ENCODE measurements around the gene MARCHF7. TPM values are rescaled to one million over a fixed set of nuclear protein-coding genes. Genes with fewer than 3 reads are reported as not detected.

The MARCHF7 gene
- total and polyA plus RNA-seq, 2 of the 13 experiments (the other 11 are each of a cell fraction or from before 2014, with no cell fraction given), result 32.8 to 88.5 TPM

DNA sequence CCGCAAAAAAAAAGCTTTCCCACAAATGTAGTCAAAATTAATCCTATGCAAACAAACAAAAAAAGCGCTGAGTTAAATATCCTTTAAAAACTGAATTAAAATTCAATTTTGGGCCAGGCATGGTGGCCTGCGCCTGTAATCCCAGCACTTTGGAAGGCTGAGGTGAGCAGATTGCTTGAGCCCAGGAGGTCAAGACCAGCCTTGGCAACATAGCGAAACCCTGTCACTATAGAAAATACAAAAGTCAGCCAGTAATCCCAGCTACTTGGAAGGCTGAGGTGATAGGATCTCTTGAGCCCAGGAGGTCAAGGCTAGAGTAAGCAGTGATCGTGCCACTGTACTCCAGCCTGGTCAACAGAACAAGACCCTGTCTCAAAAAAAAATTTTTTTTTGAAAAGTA lies 8.8 kb upstream of the MARCHF7 start (continued):
- TF ChIP-seq ZNF317 (CRISPR knock-in tag; IDR thresholded peaks at IDR 0.05) (no peak), GTF2F1 (IDR thresholded peaks at IDR 0.05; ENCODE audit: low read length) (no peak), NKX3-1 (CRISPR knock-in tag; IDR thresholded peaks at IDR 0.05) (no peak), ZNF546 (CRISPR knock-in tag; conservative IDR thresholded peaks at IDR 0.05) (no peak), ZNF7 (CRISPR knock-in tag; IDR thresholded peaks at IDR 0.05) (no peak), RBM22 (optimal IDR thresholded peaks at IDR 0.05; ENCODE audit: low read length) (no peak), SP5 (CRISPR knock-in tag; IDR thresholded peaks at IDR 0.05; ENCODE audit: borderline replicate concordance, low read depth) (no peak), ZNF768 (CRISPR knock-in tag; IDR thresholded peaks at IDR 0.05) (no peak), ARNT (IDR thresholded peaks at IDR 0.05) (no peak)
- TF ChIP-seq, protein P1, sequence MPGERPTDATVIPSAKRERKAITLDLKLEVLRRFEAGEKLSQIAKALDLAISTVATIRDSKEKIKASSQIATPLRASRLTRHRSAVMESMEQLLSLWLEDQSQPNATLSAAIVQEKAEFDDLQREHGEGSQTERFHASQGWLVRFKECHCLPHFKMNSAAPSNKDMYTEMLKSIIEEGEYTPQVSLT (CRISPR knock-in tag; IDR thresholded peaks at IDR 0.05; ENCODE audit: borderline replicate concordance, low read depth), result no peak
- TF ChIP-seq, protein P2, sequence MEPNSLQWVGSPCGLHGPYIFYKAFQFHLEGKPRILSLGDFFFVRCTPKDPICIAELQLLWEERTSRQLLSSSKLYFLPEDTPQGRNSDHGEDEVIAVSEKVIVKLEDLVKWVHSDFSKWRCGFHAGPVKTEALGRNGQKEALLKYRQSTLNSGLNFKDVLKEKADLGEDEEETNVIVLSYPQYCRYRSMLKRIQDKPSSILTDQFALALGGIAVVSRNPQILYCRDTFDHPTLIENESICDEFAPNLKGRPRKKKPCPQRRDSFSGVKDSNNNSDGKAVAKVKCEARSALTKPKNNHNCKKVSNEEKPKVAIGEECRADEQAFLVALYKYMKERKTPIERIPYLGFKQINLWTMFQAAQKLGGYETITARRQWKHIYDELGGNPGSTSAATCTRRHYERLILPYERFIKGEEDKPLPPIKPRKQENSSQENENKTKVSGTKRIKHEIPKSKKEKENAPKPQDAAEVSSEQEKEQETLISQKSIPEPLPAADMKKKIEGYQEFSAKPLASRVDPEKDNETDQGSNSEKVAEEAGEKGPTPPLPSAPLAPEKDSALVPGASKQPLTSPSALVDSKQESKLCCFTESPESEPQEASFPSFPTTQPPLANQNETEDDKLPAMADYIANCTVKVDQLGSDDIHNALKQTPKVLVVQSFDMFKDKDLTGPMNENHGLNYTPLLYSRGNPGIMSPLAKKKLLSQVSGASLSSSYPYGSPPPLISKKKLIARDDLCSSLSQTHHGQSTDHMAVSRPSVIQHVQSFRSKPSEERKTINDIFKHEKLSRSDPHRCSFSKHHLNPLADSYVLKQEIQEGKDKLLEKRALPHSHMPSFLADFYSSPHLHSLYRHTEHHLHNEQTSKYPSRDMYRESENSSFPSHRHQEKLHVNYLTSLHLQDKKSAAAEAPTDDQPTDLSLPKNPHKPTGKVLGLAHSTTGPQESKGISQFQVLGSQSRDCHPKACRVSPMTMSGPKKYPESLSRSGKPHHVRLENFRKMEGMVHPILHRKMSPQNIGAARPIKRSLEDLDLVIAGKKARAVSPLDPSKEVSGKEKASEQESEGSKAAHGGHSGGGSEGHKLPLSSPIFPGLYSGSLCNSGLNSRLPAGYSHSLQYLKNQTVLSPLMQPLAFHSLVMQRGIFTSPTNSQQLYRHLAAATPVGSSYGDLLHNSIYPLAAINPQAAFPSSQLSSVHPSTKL (CRISPR knock-in tag; IDR thresholded peaks at IDR 0.05), result no peak
